Heart left ventricle (tissue), 13 donors: ENCODE data around the gene MATN1.

Experiments
- POLR2A ChIP-seq, 2 donors: fragments of 450-650 bp; IDR thresholded peaks; one replicate each; pipeline ENCODE4 v1.6.1; 2017; ENCODE audit warnings: antibody characterized with exemption in 2 of 2, mild to moderate bottlenecking in 2 of 2, moderate library complexity in 2 of 2
- TF ChIP-seq, protein P1 (sequence below), 12 donors: fragments of 200-600 bp; sonication (generic) in 4 of 12; IDR thresholded peaks; one replicate each; pipeline versions ENCODE4 v1.5.0 to v1.8.0; 2018 to 2022; ENCODE audit warnings: antibody characterized with exemption in 12 of 12, mild to moderate bottlenecking in 5 of 12
- donor health status: ischemic (EF 13 %, LVEDD 7.1; RV severe dilation, severe dysfunction).
- donor health status: DM: no; HTN: yes; CAD: no.
- donor health status: DM: no; HTN: no; CAD: no.
- donor health status: ischemic (EF 25% LVEDD 6.9; RV normal size, moderate dysfunction).
- donor health status: ischemic (EF 25% LVEDD 5.7; RV mildly dilated, moderate dysfunction).
- donor health status: ischemic (EF 35%, LVEDD 5.7; RV mildly dilated, moderate dysfunction).
- donor health status: nonischemic (EF 11% LVEDD 7.7; RV severe dilation, severe dysfunction).
- donor health status: DM: yes; HTN: yes; CAD: no.
- donor health status: PGD.
- donor health status: ischemic (EF 29% LVEDD 5.4; RV normal size, mild dysfunction).
- donor health status: nonischemic (EF 23%, LVEDD 6.1; RV moderate dilation, normal function).

DNA sequence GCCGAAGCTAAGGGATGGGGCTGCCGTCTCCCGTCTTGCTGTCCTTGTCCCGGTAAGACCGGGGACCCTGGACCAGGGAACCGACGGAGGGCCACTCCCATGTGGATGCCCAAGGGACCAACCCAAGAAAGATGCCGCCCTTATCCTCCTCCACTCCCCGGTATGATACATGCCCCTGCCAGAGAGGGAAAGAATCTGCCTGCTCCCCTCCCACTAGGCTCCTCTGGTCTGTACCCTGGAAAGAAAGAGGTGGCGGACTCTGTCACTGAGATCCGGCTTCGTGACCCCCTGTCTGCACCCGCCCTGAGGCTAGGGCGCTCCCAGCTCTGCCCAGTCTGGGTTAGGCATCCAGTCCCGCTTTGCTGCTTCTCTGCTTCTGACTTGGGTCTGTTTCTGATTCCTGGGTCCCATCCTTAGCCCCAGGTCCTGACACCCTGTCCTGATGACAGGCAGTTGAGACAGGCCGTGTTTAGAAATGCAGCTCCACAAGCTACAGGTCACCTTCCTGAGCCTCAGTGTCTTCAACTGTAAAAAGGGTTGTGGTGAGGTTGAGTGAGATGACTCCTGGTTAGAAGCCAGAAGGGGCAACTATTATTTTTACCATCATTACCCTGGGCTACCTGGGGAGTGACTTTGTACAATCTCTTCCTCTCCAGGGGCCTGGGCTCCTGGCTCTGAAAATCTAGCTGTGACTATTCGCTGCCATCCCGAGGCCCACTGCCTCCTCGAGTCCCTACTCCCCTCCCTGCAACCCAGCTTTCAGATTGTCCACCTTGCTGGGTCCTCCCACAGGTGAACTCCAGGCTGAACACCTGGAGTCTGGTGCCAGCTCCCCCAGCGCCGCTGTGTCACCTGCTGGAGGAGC, 3.7 kb downstream of the MATN1 start:
- no peak for TF ChIP-seq POLR2A (IDR thresholded peaks at IDR 0.05)
- TF ChIP-seq, protein P1, sequence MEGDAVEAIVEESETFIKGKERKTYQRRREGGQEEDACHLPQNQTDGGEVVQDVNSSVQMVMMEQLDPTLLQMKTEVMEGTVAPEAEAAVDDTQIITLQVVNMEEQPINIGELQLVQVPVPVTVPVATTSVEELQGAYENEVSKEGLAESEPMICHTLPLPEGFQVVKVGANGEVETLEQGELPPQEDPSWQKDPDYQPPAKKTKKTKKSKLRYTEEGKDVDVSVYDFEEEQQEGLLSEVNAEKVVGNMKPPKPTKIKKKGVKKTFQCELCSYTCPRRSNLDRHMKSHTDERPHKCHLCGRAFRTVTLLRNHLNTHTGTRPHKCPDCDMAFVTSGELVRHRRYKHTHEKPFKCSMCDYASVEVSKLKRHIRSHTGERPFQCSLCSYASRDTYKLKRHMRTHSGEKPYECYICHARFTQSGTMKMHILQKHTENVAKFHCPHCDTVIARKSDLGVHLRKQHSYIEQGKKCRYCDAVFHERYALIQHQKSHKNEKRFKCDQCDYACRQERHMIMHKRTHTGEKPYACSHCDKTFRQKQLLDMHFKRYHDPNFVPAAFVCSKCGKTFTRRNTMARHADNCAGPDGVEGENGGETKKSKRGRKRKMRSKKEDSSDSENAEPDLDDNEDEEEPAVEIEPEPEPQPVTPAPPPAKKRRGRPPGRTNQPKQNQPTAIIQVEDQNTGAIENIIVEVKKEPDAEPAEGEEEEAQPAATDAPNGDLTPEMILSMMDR (IDR thresholded peaks at IDR 0.05): no peak
